OCI-M1 (cell line): Measurements from ENCODE around the gene FLT3LG.
A peak's percentile ranks its signal among the peaks of the same experiment; 100 is the strongest.

Source experiments
- DNase-seq: peaks from one replicate; lab custom pipeline; 2025; lab: John Stamatoyannopoulos, UW

Gene FLT3LG

GRCh38 chr19:49512970-49513745, 39.1 kb downstream of the FLT3LG start:
- DNase-seq, result no peak

GRCh38 chr19:49513746-49514118, 39.7 kb downstream of the FLT3LG start:
- no peak for DNase-seq

GRCh38 chr19:49514151-49514550, 40.1 kb downstream of the FLT3LG start:
- DNase-seq, result no peak

- DNase-seq, result peak; percentile 67
Observed at GRCh38 chr19:49515767-49516166, 41.8 kb downstream of the FLT3LG start.

DNA sequence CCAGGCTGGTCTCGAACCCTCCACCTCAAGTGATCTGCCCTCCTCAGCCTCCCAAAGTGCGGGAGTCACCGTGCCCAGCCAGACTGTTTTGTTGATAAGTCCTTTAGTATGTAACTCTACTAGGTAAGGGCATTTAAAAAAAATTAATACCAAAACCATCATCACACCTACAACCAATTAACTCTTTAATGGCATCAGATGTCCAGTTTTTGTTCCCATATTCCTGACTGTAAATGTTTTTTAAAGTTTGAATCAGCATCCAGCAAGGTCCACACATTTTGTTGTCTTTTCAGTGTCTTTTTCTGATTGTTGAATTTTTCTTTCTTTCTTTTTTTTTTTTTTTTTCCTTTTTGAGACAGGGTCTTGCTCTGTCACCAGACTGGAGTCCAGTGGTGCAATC, 44.0 kb downstream of the FLT3LG start:
- no peak for DNase-seq

DNA sequence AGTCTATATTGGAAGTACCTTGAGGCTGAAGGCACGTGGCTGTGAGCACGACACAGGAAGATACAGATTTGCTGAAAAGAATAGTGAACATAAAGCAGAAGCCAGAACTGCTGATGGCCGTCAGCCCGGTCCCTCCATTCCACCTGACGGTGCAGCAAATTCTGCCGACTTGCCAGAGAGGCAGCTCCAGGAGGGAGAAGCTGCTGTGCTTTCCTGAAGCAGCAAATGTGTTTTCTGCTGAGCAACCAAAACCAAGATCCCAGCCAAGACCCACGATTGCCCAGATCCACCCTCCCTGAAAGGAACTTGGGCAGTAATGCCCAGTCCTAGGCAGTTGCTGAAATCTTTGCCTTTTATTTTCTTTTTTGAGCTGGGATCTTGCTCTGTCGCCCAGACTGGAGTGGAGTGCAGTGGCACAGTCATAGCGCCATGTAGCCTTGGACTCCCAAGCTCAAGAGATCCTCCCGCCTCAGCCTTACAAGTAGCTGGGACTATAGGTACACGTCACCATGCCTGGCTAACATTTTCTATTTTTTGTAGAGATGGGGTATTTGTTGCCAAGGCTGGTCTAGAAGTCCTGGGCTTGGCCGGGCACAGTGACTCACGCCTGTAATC, 46.8 kb downstream of the FLT3LG start:
- no peak for DNase-seq

GRCh38 chr19:49524812-49525455, 50.9 kb downstream of the FLT3LG start:
- DNase-seq, result no peak

- DNase-seq, result no peak
Observed at GRCh38 chr19:49528211-49528771, 54.3 kb downstream of the FLT3LG start.

DNA sequence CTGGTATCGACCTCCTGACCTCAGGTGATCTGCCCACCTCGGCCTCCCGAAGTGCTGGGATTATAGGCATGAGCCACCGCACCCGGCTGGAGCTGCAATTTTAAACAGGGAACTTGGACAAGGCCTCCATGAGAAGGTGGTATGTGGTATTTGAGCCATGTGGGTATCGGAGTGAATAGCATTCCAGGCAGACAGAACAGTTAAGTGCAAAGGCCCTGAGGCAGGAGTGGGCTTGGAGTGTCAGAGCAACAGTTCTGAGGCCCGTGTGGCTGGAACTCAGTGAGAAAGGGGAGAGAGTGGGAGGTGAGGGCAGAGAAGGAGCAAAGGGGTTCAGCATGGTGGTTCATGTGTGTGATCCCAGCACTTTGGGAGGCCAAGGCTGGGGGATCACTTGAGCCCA, 56.7 kb downstream of the FLT3LG start:
- no peak for DNase-seq

DNA sequence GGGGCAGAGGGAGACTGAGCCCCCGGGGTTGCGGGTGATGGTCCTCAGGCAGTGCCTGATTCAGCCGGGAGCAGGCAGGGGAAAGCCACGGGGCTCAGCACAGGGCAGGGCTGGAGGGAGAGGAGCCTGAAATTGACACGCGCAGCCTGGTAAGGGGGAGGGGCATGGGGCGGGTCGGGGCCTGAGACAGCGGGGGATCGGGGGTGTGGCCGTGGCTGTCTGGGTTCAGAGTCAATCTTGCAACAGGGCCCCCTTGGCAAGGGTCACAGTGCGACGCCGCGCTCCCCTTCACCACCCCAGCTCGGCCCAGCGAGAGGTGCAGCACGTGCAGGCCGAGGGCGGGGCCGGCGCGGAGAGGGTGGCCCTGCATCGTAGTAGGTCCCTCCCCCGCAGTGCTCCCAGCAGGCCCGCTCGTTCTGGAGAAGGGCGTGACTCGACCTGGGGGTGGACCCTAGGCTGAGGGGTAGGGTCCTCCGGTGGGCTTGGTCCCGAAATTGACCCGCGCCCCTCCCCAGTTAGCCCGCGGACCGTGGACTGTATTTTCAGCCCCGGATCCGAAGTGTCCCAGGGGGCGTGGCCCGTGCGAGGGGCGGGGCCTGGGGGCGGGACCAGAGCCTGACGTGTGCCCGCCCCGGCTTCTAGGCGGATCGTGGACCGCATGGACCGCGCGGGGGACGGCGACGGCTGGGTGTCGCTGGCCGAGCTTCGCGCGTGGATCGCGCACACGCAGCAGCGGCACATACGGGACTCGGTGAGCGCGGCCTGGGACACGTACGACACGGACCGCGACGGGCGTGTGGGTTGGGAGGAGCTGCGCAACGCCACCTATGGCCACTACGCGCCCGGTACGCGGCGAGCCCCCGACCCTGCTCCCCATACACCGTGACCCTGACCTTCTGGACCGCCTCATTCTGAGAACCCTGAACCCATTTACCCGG, 59.8 kb downstream of the FLT3LG start:
- peak; percentile 92 for DNase-seq

DNA sequence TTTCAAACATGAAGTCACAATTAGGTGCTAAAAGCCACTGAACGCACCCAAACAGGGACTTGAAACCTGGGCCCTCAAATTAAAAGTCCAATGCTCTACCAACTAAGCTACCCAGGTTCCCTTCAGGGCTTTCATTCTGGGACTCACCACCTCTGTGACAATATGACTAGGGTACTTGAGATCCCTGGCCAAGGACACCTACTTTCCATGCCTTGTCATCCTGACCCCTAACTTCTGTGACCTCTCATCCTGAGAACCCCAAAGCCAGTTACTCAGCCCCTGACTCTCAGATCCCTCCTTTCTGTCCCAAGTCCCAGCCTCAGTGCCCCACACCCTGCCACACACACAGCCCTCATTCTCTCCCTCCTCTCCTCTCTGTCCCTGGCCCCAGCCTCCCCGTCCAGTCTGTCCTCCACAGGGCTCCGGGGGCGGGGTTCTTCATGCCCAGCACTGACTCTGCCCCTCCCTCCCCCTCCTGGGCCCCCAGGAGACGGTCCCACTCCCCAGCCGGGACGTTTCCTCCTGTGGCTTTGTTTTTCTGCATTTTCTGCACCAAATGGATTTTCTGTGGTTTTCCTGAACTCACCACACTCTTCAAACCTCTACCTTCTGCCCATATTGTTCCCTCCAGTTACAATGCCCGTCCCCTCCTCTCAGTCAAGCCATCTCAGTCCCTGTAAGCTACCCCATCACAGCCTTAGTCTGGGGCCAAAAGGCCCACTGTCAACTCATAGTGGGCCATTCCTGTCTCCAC, 60.8 kb downstream of the FLT3LG start:
- no peak for DNase-seq
